Loucy (cell line): ENCODE measurements around the gene DGCR2.

Source experiments
- CTCF ChIP-seq: fragments of 200-600 bp; sonication (generic); conservative IDR thresholded peaks from 2 replicates; pipeline ENCODE4 v1.5.1; 2014; ENCODE audit warnings: mild to moderate bottlenecking, antibody characterized with exemption, low read length
- EZH2phosphoT487 ChIP-seq: fragments of 200-600 bp; IDR thresholded peaks from 2 replicates; pipeline ENCODE4 v1.6.1; 2018; ENCODE audit warnings: antibody characterized with exemption, mild to moderate bottlenecking, moderate library complexity, borderline replicate concordance

- TF ChIP-seq CTCF (no peak), EZH2phosphoT487 (no peak)
Measured at GRCh38 chr22:19065929-19066328, 56.3 kb downstream of the DGCR2 start.
